Stimulated activated naive B cell treated with anti-CD40 and anti-IgM and Interleukin-4, amounts not matched to agents 10 μg/mL and 1 μg/mL and 100 μg/mL, for 72 hours (primary cell): Measurements from ENCODE around the gene DAPL1.

Experiments
- ATAC-seq, 2 donors: fragments of 150-1000 bp; cut with Tn5 transposase; replicated peaks; 2 replicates each; pipeline ENCODE4 v1.10.0; 2021; ENCODE audit warnings: moderate library complexity in 1 of 2
- DNase-seq: peaks from one replicate; pipeline ENCODE4 v3.0.0; 2021
- H3K27ac Mint-ChIP-seq: one replicate; pipeline ENCODE4 v1.8.0; 2022; ENCODE audit warnings: mild to moderate bottlenecking, mixed read lengths
- H3K27me3 Mint-ChIP-seq, 2 donors: one replicate each; pipeline ENCODE4 v1.8.0; 2022; ENCODE audit warnings: mixed read lengths in 2 of 2
- H3K36me3 Mint-ChIP-seq, 2 donors: one replicate each; pipeline ENCODE4 v1.8.0; 2022; ENCODE audit warnings: mixed read lengths in 2 of 2, mild to moderate bottlenecking in 1 of 2
- H3K4me1 Mint-ChIP-seq, 2 donors: one replicate each; pipeline ENCODE4 v1.8.0; 2022; ENCODE audit warnings: mixed read lengths in 2 of 2, mild to moderate bottlenecking in 1 of 2
- H3K4me3 Mint-ChIP-seq, 2 donors: one replicate each; pipeline ENCODE4 v1.8.0; 2022; ENCODE audit warnings: mild to moderate bottlenecking in 2 of 2, mixed read lengths in 2 of 2, moderate library complexity in 1 of 2
- H3K9me3 Mint-ChIP-seq, 2 donors: one replicate each; pipeline ENCODE4 v1.8.0; 2022; ENCODE audit warnings: mixed read lengths in 2 of 2, mild to moderate bottlenecking in 1 of 2

The DAPL1 gene, protein sequence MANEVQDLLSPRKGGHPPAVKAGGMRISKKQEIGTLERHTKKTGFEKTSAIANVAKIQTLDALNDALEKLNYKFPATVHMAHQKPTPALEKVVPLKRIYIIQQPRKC

DNA sequence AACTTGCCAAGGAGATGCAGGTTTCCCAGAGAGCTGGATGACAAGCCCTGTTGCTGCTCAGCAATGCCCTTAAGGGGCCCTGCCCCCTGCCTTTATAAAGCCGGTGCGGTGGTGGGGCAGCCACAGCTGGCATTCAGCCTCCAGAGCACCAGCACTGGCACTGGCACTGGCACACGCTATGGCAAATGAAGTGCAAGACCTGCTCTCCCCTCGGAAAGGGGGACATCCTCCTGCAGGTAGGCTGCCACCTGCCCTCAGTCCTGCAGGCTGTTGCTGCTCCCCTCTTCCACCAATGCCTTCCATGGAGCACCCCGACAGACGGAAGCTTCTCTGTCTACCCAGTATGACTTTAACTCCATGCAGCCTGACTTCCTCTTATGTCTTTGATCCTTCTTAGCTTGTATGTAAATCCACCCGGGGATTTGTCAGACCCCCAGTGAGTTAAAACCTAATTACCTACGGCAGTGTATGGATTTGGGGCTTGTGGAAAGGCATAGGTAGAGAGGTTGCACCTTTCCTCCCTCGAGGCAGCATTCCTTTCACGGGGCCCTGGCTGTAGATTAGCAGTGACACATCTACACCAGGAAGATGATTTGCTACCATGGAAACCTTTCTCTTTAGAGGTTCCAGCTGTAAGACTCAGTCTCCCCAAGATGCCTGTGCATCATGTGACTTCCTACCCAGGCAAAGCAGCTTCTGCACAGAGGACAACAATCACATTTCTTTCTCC is at the start of gene DAPL1:
Gene DAPL1, plus strand, starts transcription at position 123 of the 730 bp plus-strand sequence. Its CDS starts 56 bp downstream, at position 179.
- Mint-ChIP-seq H3K4me1 (no peaks in the 10 kb centered on the region), H3K9me3 (no peaks in the 10 kb centered on the region), H3K27ac (no peak within 1 kb of the TSS), H3K27me3 (peaks cover 5 to 27% of the 10 kb centered on the region in 2 donors), H3K36me3 (no peaks in the 10 kb centered on the region), H3K4me3 (no peak within 1 kb of the TSS)
- ATAC-seq = no peak
- DNase-seq = no peak

DNA sequence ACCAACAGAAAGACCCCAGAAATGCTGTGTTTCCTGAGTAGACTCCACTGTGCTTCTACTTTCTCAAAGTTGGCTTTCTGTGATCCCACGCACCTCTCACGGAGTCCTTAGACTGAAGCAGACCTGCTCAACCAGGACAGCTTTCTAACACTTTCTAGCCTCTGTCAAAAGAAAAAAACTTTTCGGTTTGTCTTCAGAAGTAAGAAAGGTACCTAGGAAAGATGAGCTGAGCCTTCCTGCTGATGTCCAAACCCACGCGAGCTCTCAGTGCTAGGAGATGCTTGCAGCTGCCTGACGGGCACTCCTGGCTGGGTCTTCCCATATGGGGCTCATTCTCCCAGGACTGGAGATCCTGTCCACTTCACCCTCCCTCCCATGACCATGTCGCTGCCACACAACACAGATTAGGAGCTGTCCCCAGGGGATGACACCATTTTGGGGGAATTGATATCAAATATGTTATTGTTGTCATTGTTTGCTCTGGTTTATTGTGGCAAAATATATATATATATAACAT is 49.2 kb upstream of the DAPL1 start:
- peaks cover 7 to 16% of the 10 kb centered on the region in 2 donors for H3K4me1 Mint-ChIP-seq
- no peaks in the 10 kb centered on the region for H3K36me3 Mint-ChIP-seq
- H3K27me3 Mint-ChIP-seq = peaks cover 20 to 21% of the 10 kb centered on the region in 2 donors
- ATAC-seq = no peak
- H3K27ac Mint-ChIP-seq = no peak overlapping the region
- DNase-seq = no peak
- H3K9me3 Mint-ChIP-seq = no peaks in the 10 kb centered on the region
- no peak overlapping the region for H3K4me3 Mint-ChIP-seq

DNA sequence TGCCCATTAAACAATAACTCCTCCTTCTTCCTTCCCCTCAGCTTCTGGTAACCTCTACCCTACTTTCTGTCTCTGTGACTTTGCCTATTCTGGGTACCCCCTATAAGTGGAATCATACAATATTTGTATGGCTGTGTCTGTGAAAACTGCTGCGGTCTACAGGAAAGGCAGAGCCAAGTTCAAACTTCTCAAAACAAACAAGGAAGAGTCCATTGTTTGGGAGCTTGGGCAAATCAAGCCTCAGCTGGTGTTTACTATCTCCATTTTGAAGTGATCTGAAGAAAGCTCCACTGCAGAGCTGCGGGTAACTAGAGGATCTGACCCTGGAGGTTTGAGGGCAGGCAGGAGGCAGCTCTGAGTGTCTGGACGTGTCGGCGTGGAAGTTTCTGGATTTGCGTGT is 48.6 kb upstream of the DAPL1 start:
- no peak for DNase-seq

DNA sequence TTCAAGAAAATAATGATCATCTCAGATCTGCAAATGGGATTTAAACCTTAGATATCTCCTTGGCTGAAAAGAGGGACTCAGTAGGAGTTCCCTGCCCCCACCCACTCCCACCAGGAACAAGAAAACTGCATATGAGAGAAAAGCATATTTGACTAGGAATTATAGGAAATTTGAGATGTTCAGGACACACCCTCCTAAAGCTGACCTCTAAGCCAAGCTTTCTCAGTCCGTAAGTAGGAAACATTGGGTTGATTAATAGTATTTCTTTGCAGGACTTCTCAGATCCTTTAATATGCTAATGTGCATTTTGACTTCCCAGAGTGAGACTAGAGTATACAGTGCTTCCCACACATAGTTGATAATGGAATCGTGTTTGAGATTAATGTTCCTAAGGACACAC is 47.8 kb upstream of the DAPL1 start:
- Mint-ChIP-seq H3K27me3 (peaks cover 25 to 26% of the 10 kb centered on the region in 2 donors), H3K27ac (no peak overlapping the region), H3K9me3 (no peaks in the 10 kb centered on the region), H3K4me1 (peaks cover 7 to 16% of the 10 kb centered on the region in 2 donors), H3K36me3 (no peaks in the 10 kb centered on the region), H3K4me3 (no peak overlapping the region)
- ATAC-seq = no peak
- no peak for DNase-seq

More for the DNA sequence above, 48.6 kb upstream of the DAPL1 start:
- no peak overlapping the region for H3K4me3 Mint-ChIP-seq
- ATAC-seq = no peak
- H3K9me3 Mint-ChIP-seq = no peaks in the 10 kb centered on the region
- peaks cover 21 to 25% of the 10 kb centered on the region in 2 donors for H3K27me3 Mint-ChIP-seq
- H3K4me1 Mint-ChIP-seq = peaks cover 7 to 16% of the 10 kb centered on the region in 2 donors
- no peak overlapping the region for H3K27ac Mint-ChIP-seq
- H3K36me3 Mint-ChIP-seq = no peaks in the 10 kb centered on the region

DNA sequence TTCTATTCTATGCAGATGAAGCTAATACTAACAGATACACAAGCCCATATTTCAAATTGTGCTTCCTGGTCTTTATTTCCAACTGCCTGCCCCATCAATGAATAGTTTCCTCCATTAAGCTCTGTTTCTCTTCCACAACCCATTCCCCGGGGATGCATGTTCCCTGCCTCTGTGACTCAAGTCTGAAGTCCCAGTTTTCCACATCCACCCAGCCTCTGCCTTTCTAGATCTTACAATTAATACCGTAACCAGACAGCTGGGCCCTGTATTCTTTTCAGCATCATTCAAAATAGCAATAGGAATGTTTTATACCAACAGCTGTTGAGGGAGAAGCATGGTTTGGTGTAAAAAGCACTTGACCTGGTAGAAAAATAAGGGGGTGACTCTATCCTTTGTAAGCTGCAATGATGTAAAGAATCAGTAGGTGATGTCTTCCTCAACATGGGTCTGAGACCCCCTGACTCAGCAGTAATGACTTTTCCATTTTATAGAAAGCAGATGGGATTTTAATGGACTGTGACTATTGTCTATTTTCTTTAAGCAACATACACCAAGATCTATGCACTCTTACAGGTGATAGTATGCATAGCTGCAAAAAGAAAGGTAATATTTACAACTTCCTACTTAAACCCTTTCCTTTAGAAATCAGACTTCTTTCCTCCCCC is 46.1 kb upstream of the DAPL1 start:
- ATAC-seq = no peak
- no peak overlapping the region for H3K27ac Mint-ChIP-seq
- no peaks in the 10 kb centered on the region for H3K9me3 Mint-ChIP-seq
- peaks cover 4 to 11% of the 10 kb centered on the region in 2 donors for H3K4me1 Mint-ChIP-seq
- peaks cover 31 to 34% of the 10 kb centered on the region in 2 donors for H3K27me3 Mint-ChIP-seq
- no peaks in the 10 kb centered on the region for H3K36me3 Mint-ChIP-seq
- no peak overlapping the region for H3K4me3 Mint-ChIP-seq
- DNase-seq = no peak

DNA sequence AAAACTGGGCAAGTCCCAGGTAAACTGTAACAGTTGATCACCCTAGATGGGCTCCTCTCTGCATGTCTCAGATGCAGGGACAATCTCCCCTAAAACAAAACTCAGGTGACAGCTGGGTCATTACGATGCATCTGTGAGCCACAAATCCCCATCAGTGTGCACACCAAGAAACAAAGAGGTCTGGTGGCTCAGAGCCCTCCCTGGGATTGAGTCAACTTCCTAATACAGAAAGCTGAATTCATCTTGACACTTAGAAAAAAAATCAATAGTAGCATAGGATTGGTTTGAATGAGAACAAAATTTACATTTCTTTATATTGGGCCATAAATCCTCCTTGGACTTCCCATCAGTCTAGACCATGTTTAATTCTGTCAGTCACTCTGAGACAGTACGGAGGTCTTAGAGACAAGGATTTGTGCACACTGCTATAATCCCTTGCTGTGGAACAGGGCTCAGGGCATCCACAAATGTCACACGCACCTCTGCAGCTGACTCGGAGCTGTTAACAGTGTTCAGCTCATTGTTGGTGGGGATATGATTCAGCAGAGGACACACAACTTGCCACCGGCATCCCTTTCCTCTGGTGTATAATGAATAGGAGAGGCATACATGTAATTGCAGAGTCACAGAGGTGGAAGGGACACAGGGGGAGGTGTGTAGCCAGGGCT is 44.5 kb upstream of the DAPL1 start:
- Mint-ChIP-seq H3K27ac (no peak overlapping the region), H3K4me1 (peaks cover 0 to 1% of the 10 kb centered on the region in 2 donors), H3K36me3 (no peaks in the 10 kb centered on the region), H3K9me3 (no peaks in the 10 kb centered on the region), H3K4me3 (no peak overlapping the region), H3K27me3 (peaks cover 30% of the 10 kb centered on the region in 2 donors)
- no peak for ATAC-seq
- DNase-seq = no peak

DNA sequence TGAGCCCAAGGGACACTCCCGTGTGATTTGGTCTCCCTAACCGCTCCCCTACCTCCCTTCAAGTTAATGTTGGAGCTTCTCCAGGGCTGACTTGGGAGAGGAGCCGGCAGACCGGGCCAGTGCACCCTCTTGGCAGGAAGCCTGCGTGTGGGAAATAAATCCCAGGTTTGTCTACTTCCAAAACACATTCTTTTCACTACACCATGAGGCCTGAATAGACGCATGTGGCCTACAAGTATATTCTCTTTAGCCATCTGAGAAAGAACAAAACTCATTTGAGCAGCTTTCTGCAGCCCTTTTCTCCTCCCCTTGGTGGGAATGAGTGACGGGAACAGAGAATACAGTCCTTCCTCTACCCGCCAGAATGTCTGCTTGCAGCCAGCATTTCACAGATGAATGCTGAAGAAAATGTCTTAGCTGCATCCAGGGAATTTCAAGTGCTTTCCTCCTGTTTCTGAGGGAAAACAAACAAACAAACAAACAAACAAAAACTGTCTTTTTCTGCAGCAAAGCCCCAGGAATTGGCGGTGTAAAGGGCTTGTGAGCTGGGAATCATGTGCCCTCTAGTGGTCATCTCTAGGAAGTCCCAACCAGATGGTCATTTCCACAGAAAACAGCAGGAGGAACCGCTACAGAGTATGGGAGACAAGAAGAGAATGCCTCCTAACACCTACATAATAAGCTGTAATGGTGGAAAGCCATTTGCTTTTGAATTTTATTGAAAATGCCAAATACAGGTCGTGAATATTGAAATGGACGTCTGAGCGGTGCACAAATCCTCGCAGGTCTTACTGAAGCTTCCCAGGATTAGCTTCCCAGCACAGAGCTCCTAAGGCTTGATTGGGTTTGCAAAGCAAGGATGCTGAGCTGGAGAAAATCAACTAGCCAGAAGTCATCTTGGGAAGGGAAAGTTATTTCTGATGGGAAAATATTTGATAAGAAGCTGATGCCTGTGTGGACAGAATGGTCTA is 41.2 kb upstream of the DAPL1 start:
- DNase-seq (peak; percentile 13), ATAC-seq (peak; percentile 75 to 80)
- Mint-ChIP-seq H3K36me3 (no peaks in the 10 kb centered on the region), H3K27me3 (peaks cover 14 to 15% of the 10 kb centered on the region in 2 donors), H3K9me3 (no peaks in the 10 kb centered on the region), H3K27ac (no peak overlapping the region), H3K4me3 (no peak overlapping the region), H3K4me1 (no peaks in the 10 kb centered on the region)

DNA sequence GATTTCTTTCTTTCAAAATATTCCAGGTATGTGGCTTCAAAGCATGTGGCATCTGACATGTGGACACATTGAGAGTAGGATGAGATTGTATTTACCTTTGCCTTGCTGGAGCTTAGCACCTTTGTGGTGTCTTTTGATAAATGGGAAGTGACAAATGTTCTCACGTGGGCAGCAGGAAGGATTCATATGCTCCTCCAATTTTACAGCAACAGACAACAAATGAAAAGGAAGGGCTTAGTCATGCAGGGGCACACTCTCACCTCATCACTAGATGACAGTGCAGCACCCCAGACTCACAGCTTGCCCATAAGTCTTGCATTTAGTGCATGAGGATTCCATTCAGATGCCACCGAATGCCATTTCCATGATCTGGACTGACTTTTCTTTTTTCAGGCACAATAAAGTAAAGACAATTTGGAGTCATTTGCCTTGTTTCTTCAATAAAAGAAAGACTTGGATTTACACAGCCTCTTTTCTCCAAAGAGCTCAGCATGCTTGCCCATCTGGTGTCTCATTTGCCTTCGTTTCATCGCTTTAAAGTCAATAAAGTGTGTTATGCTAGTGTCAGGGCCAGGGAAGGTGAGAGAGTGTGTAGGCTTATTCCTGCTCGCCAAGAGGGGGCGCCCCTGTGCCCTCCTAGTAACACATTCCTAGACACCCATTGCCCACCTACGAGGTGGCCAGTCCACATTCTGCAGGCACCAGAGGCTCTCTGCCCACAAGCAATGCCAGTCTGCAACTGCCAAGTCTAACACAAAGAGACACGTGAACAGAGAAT is 39.6 kb upstream of the DAPL1 start:
- no peaks in the 10 kb centered on the region for H3K36me3 Mint-ChIP-seq
- H3K27ac Mint-ChIP-seq = no peak overlapping the region
- ATAC-seq (no peak), DNase-seq (no peak)
- no peaks in the 10 kb centered on the region for H3K9me3 Mint-ChIP-seq
- H3K4me1 Mint-ChIP-seq = no peaks in the 10 kb centered on the region
- H3K27me3 Mint-ChIP-seq = peaks cover 14 to 16% of the 10 kb centered on the region in 2 donors
- no peak overlapping the region for H3K4me3 Mint-ChIP-seq

DNA sequence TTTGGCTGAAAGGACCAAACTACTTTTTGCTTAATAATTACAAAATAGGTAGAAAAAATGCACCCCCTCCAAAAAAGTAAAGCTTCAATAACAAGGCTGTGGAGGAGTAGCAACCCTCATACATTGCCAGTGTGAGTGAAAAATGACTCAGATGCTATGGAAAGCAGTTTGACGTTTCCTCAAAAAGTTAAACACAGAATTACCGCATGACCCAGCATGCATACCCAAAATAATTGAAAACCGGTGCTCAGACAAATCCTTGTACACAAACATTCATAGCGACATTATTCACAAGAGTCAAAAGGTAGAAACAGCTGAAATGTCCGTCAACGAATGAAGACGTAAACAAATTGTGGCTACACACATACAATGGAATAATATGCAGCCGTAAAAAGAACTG is 38.8 kb upstream of the DAPL1 start:
- Mint-ChIP-seq H3K27ac (no peak overlapping the region), H3K4me1 (no peaks in the 10 kb centered on the region), H3K4me3 (no peak overlapping the region), H3K36me3 (no peaks in the 10 kb centered on the region), H3K9me3 (no peaks in the 10 kb centered on the region), H3K27me3 (peaks cover 11 to 16% of the 10 kb centered on the region in 2 donors)
- DNase-seq (no peak), ATAC-seq (no peak)

DNA sequence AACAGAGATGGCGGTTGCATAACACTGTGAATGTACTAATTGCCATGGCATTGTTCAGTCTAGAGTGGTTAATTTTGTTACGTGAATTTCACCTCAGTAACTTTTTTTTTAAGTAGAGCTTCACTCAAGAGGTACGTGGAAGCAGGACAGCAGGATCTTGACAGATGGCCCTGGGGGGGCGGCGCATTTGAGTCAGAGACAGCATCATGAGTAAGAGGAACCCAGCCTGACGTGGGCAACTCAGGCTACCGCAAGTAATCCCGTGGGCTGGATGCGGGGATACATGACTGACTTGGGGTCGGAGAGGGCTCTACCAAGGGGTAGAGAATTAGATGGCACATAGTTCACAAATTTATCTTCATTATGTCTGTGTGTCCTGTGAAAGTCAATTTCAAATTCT is 38.1 kb upstream of the DAPL1 start:
- Mint-ChIP-seq H3K4me1 (no peaks in the 10 kb centered on the region), H3K36me3 (no peaks in the 10 kb centered on the region), H3K27ac (no peak overlapping the region), H3K4me3 (no peak overlapping the region), H3K27me3 (peaks cover 9 to 14% of the 10 kb centered on the region in 2 donors), H3K9me3 (no peaks in the 10 kb centered on the region)
- ATAC-seq (no peak), DNase-seq (no peak)

DNA sequence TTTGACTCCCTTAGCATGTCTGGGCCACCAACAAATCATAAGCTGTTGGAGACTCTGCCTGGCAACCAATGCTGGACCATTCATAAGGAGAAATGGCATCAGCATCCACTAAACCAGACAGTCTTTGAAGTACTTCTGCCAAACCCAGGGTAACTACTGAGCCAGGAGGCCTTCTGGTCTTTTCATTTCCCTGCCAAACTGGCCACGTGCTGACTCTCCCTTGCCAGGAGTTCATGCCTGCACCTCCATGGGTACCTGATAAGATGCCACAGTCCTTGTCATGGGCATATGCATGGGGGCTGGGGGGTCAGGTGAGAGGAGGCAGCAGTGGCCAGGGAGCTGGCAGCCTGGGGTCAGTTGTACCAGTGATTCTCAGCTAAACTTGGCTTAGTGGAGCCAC is 34.2 kb upstream of the DAPL1 start:
- Mint-ChIP-seq H3K4me3 (no peak overlapping the region), H3K9me3 (no peaks in the 10 kb centered on the region), H3K27ac (no peak overlapping the region)

DNA sequence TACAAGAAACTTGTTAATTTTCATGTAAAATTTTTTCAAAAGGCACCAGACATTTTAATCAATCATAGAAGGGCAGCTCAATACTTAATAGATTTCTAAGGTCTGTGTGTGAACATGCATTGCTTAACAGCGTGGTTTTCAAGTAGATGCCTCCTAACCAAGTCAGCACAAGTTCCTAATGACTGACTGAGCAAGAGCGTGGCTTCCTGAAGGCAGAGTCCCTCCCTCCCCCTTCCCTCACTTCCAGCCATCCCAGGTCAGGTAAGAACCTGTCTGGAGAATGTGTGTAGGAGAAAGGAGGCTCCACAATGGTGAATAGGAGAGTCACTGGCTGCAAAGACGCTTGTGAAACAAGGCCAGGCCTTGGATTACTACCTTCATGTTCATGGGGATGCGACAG is 33.5 kb upstream of the DAPL1 start:
- no peaks in the 10 kb centered on the region for H3K36me3 Mint-ChIP-seq
- no peaks in the 10 kb centered on the region for H3K9me3 Mint-ChIP-seq
- no peak overlapping the region for H3K27ac Mint-ChIP-seq
- H3K4me3 Mint-ChIP-seq = no peak overlapping the region
- H3K4me1 Mint-ChIP-seq = no peaks in the 10 kb centered on the region
- H3K27me3 Mint-ChIP-seq = peaks cover 0 to 3% of the 10 kb centered on the region in 2 donors
- DNase-seq = no peak
- ATAC-seq = no peak

More for the DNA sequence above, 34.2 kb upstream of the DAPL1 start:
- H3K27me3 Mint-ChIP-seq = peaks cover 0 to 3% of the 10 kb centered on the region in 2 donors
- no peaks in the 10 kb centered on the region for H3K36me3 Mint-ChIP-seq
- no peak for ATAC-seq
- no peaks in the 10 kb centered on the region for H3K4me1 Mint-ChIP-seq
- DNase-seq = no peak

DNA sequence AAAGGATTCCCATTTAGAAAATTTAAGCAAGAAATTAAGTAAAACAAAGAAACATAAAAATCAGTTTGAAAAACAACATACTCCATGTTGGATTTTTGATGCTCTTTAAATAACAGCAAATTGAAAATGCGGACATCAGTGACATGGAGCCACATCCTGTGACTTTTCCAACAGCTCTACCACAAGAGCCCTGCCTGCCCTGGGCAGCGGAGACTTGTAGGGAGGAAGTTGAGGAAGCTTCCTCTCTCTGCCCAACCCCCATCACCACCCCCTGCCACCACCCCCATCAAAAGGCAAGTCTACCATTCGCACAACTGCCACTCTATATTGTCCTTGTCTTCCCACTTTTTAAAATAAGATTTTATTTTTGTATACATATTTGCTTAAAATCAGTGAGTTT is 32.8 kb upstream of the DAPL1 start:
- Mint-ChIP-seq H3K36me3 (no peaks in the 10 kb centered on the region), H3K4me1 (no peaks in the 10 kb centered on the region), H3K4me3 (no peak overlapping the region), H3K27ac (no peak overlapping the region), H3K9me3 (peaks cover 0 to under 1% of the 10 kb centered on the region in 2 donors), H3K27me3 (peaks cover 0 to 3% of the 10 kb centered on the region in 2 donors)
- ATAC-seq (no peak), DNase-seq (no peak)
